Measurements from ENCODE around the gene COX10.
"Not testable (repeated sequence)": the region's sequence is repeated elsewhere in the genome, so short reads cannot be mapped to it uniquely, and the experiment has no call there.

The COX10 gene

GRCh38 chr17:14069251-14070021 lies at the start of gene COX10:
Gene COX10, plus strand, starts transcription at chr17:14069504. Its CDS starts 102 bp downstream, at chr17:14069606.
- DNase-seq: peak; percentile 89

GRCh38 chr17:14021651-14022294 lies 47.5 kb upstream of the COX10 start:
- not testable (repeated sequence) for DNase-seq

- DNase-seq: not testable (repeated sequence)
Observed at GRCh38 chr17:14029755-14030154, 39.5 kb upstream of the COX10 start.

GRCh38 chr17:14032234-14032633 lies 37.1 kb upstream of the COX10 start:
- DNase-seq: no peak

- no peak for DNase-seq
Observed at GRCh38 chr17:14033166-14033565, 36.1 kb upstream of the COX10 start.

- no peak for DNase-seq
Observed at GRCh38 chr17:14037453-14037852, 31.9 kb upstream of the COX10 start.

GRCh38 chr17:14038206-14038605 lies 31.1 kb upstream of the COX10 start:
- DNase-seq: no peak

GRCh38 chr17:14042411-14042810 lies 26.9 kb upstream of the COX10 start:
- no peak for DNase-seq

GRCh38 chr17:14044702-14045101 lies 24.6 kb upstream of the COX10 start:
- no peak for DNase-seq

GRCh38 chr17:14046978-14047377 lies 22.3 kb upstream of the COX10 start:
- DNase-seq: no peak

- no peak for DNase-seq
Observed at GRCh38 chr17:14047591-14047990, 21.7 kb upstream of the COX10 start.

- no peak for DNase-seq
Observed at GRCh38 chr17:14048169-14048568, 21.1 kb upstream of the COX10 start.

GRCh38 chr17:14050616-14051015 lies 18.7 kb upstream of the COX10 start:
- no peak for DNase-seq

- DNase-seq: no peak
Observed at GRCh38 chr17:14051692-14052091, 17.6 kb upstream of the COX10 start.

- no peak for DNase-seq
Observed at GRCh38 chr17:14052886-14053615, 16.3 kb upstream of the COX10 start.

GRCh38 chr17:14057591-14057990 lies 11.7 kb upstream of the COX10 start:
- DNase-seq: no peak

- no peak for DNase-seq
Observed at GRCh38 chr17:14058051-14058450, 11.3 kb upstream of the COX10 start.

- DNase-seq: no peak
Observed at GRCh38 chr17:14060706-14061105, 8.6 kb upstream of the COX10 start.

GRCh38 chr17:14061666-14062560 lies 7.4 kb upstream of the COX10 start:
- no peak for DNase-seq

- DNase-seq: no peak
Observed at GRCh38 chr17:14067347-14067746, 2.0 kb upstream of the COX10 start.

- DNase-seq: no peak
Observed at GRCh38 chr17:14068542-14069250, 608 bp upstream of the COX10 start.

- DNase-seq: no peak
Observed at GRCh38 chr17:14070344-14070984, 1.2 kb downstream of the COX10 start.

All from NCI-H510A treated with DMSO at 0.1 percent for 48 hours (cell line).